NOMO-1 treated with DMSO at 0.1 percent for 48 hours (cell line): ENCODE measurements around the gene LNPK.
A peak's percentile ranks its signal among the peaks of the same experiment; 100 is the strongest.
"Not testable (repeated sequence)": the region's sequence is repeated elsewhere in the genome, so short reads cannot be mapped to it uniquely, and the experiment has no call there.

Source experiments
- DNase-seq: peaks from one replicate; lab custom pipeline; 2025; ENCODE audit not compliant: unreplicated experiment; lab: John Stamatoyannopoulos, UW

LNPK gene

DNA sequence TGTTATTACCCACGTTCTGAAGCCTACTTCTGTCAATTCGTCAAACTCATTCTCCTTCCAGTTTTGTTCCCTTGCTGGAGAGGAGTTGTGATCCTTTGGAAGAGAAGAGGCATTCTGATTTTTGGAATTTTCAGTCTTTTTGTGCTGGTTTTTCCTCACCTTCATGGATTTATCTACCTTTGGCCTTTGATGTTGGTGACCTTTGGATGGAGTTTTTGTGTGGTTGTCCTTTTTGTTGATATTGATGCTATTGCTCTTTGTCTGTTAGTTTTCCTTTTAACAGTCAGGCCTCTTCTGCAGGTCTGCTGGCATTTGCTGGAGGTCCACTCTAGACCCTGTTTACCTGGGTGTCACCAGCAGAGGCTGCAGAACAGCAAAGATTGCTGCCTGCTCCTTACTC is 88.8 kb downstream of the LNPK start:
- not testable (repeated sequence) for DNase-seq

DNA sequence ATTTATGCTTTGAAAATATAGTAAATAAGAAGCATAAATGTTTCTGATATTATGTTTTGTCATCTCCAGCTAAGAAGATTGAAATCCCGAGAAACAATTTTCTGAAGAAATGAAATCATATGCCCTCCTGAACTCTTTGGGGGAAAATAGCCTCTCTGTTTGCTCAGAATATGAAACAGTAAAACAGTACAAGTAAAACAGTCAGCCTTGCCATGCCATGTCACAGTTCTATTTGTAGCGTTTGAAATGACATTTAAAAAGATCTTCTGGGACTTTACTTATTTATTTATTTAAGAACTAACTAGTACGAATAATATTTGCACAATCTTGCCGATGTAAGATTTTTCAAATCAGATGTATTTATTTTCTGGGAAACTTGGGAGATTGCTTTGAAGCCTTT is 98.0 kb downstream of the LNPK start:
- no peak for DNase-seq

DNA sequence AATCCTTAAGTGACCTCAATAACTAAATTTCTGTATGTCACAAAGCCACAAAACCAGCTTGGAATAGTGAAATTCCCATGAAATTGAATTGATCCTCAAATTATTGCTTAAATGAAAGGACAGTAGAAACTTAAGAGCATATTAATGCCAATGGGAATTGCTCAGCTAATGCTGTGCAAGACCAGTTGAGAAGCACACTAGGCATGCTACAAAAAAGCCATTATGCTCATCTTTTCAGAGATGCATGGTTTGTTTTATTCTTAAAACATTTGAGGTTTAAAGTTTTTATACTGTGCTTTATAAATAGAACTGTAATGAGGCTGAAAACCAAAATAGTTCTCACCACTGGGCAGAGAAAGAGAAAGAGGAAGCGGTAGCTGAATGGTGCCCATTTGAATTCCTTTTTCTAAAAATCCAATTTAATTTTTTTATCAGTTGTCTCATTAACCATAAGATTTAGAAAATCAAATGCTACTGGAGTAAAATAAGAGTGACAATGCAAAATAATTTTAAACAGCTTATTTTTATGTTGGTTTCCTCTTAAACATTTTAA is 98.6 kb downstream of the LNPK start:
- peak; percentile 62 for DNase-seq

DNA sequence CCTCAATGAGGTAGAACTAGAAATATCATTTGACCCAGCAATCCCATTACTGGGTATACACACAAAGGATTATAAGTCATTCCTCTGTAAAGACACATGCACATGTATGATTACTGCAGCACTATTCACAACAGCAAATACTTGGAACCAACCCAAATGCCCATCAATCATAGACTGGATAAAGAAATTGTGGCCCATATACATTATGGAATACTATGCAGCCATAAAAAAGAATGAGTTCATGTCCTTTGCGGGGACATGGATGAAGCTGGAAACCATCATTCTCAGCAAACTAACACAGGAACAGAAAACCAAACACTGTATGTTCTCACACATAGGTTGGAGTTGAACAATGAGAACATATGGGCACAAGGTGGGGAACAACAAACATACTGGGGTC is 106.1 kb downstream of the LNPK start:
- not testable (repeated sequence) for DNase-seq

DNA sequence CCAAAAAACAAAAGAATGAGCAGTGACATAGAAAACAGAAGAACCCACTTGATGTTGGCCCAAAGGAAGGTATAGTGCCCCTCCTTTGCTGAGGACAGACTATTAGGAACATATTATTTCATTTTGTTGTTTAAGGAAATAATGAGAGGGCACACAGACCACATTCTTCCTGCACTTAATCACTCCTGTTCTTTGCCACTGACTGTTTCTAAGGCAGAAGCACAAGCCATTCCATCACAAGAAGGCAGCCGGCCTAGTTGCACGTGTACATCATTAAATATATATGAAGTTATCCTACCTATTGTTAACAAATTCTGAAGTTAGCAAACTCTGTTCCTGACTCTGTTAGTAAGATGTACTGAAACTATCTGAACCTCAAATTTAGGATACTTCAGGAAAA is 110.0 kb downstream of the LNPK start:
- DNase-seq, result no peak

DNA sequence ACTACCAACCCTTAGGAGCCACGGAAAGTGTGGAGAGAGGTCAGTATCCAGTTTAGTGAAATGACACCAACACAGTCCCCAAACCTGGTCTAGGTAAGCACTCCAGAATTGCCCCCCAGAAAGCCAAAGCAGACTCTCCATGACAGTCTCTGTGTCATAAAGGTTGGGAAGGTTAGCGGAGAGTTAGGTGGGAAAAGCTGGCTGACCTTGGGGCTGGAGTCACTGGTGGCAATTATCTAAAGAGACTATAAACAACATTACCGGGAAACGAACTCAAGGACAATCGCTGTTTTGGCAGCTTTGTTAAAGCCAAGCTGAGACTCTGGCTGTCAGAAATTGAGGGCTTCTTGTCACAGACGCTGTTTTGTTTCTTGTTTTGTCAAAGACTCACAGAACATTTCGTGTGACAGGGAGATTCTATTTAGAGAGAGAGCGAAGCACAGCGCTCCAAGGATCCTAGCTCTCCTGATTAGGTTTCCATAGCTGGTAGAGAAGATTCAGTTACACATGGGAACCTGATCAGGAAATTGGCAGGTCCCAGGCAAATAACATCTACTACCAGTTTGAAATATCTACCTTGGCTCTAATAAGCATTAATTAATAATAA is 111.3 kb downstream of the LNPK start:
- DNase-seq, result no peak

DNA sequence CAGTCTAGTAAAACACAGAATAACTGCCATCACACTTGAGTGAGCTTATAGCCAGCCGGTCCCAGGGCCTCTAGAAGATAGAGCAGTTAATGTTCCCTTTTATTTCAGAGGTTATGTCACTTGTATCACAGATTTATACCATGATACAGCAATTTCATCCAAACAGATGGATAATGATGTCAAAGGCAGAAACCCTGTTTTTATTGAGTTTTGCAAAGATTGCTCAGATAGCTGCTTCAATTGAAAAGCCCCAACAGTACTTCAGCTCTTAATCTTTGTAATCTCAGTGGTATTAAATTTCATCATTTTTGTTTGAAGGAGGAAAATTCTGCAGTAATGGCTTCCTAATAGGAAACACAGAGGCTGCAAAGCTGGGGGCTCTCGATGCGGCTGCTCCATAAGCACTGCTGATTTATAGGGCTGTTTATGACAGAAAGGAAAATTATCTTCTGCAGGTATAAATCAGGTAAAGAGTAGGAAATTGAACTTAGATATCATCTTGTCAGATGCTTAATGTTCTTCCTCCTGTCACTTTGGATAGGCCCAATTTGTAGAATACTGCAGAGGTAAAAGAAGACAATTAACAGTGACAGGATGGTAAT is 112.3 kb downstream of the LNPK start:
- DNase-seq, result no peak

DNA sequence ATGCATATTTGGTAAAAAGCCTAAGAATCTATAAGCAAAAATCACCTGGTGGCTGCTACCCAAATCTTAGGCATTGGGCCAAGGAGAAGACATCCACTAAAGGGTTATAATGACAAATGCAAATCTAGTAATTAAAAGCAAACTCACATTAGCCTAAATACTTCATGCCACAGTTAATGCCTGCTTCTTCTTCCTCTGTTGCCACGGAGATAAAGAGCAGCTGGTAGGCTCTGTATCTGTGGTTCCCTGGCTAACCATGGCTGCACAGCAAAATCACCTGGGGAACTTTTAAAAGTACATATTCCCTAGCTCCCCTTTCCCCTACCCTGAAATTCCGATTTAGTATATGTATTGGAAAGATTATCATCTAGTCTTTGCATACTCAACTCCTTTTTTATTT is 114.3 kb downstream of the LNPK start:
- DNase-seq, result no peak

DNA sequence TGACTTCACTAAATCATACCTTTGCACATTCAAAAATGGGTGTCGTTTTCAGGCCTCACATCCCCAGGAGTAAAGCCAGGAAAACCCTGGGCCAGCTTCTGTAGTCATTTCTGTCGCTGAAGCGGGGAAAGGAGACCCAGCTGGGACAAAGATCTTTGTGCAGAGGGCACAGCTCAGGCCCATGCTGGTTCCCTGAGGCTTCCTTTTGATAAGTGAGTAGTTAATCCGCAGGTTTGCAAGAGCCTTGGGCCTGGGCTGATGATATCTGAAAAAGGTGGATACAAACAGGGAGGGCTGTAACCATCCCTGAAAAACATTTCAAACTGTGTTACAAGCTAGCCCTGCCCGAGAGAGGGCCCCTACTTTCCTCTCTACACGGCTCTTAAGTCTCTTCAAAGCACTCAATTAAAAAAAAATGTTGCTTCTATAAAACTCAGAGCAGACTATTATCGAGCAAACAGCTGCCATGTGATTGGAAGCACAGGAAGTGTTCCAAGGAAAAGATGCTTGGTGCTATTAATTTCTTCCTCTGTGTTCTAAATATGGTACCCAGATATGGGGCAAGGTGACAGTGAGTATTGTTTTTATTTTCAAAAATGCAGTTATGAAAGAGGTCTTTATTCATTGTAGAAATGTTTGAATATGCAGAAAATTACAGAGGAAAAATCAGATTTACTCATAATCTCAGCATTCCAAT is 117.2 kb downstream of the LNPK start:
- no peak for DNase-seq

DNA sequence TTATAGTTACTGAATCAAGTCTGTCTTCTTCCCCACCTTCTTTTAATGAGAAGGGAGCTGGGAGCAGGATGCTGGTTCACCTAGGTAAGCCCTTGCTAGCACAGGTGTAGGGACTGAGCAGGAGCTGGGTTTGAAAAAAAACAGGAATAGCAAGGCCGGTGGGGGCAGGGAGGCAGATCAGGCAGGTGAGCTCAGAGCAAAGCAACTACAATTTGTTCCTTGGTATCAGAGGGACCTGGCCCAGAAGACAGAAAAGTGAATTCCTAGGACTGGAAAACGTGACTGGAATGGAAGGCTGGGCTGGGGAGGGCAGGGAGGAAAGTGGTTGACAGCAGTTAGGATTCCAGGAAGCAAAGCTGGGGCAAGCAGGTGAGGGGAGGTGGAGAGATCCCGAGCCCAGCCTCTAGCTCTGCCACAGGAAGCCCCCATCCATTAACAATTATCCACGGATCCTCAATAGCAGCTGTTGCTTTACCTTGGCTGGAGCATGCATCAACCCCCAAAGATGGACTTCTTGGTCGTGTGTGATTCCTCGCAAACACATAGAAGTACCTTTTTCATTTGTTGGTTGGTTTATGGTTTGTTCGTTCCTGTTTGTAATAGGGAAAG is 118.4 kb downstream of the LNPK start:
- DNase-seq, result no peak

DNA sequence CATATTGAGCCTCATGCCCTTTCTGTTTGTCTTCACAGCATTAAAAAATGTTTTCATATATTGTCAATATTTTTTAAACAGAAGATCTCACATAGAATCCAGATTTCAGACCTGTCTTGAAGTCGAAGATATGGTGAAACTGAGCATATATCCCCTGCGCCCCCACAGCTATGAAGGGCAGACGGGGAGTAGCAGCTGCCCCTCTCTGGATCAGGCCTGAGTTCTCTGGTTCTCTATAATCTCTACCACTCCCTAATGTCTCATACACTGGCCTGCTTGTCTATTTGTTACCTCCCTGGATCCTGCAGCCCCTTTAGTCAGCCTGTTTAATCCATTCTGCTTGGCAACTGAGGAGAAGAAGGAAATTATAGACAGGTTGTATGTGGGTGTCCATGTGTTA is 122.4 kb downstream of the LNPK start:
- no peak for DNase-seq

DNA sequence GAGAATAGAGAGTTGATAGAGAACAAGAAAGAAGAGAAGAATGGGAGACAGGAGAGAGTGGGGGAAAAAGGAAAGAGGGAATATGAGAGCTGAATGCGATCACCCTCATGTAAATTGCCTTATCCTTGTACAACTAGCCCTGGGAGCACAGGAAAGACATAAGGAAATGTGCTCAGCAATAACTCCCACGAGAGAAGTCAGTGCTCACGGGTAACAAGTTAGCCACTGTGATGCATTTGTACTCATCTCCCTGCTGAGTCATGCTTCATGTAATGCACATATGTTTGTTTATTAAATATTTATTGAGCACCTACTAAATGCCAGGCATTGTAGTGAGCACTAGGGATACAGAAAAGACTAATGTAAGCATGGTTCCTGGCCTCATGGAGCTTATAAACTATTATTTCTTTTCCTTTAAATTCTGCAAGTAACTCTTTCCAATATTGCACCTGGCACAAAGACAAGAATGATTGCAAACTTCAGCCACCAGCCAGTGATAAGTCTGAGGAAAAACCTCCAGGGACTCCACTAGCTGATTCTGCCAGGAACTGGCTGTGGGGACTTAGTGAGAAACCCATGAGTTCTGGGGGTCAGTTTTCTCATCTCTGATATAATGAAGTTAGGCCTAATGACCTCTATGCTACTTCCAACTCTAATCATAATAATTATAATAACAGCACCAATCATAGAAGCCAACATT is 124.1 kb downstream of the LNPK start:
- DNase-seq, result no peak

DNA sequence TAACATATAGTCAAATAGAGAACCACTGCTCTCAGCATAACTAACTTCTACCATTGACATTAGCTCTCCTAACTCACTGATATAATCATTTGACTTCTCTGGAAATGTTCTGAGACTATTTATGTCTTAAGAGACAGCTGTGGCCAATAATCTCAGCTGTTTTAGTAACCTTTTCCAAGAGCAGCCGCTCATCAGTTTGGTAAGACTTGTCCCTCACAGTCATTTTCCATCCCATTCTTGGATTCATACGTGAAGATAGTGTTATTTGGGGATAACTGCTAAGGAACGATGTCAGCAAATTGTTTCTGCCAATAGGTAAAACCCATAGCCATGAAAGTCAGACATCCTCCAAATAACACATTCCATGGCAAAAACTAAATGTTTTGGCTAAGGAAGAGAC is 127.8 kb downstream of the LNPK start:
- no peak for DNase-seq
